WERI-Rb-1 (cell line): ENCODE measurements around the gene PSME3.
"Not testable (repeated sequence)": the region's sequence is repeated elsewhere in the genome, so short reads cannot be mapped to it uniquely, and the experiment has no call there.

Experiments used
- DNase-seq: peaks from one replicate; pipeline ENCODE4 v3.0.0-alpha.2; 2020
- H3K27ac ChIP-seq: fragments of 250-450 bp; sonication (Bioruptor Pico); 2 replicates; pipeline ENCODE4 v1.5.1; 2020; ENCODE audit warnings: mild to moderate bottlenecking, moderate library complexity
- H3K27me3 ChIP-seq: fragments of 250-450 bp; sonication (Bioruptor Pico); 2 replicates; pipeline ENCODE4 v1.5.1; 2021; ENCODE audit warnings: mild to moderate bottlenecking, low read depth, moderate library complexity; ENCODE audit not compliant: insufficient read depth, severe bottlenecking
- H3K36me3 ChIP-seq: fragments of 250-450 bp; sonication (Bioruptor Pico); 2 replicates; pipeline ENCODE4 v1.5.1; 2020; ENCODE audit warnings: mild to moderate bottlenecking, moderate library complexity
- H3K4me3 ChIP-seq: 2 replicates; pipeline ENCODE4 v1.5.1; 2011; ENCODE audit warnings: low read depth, mild to moderate bottlenecking, control low read depth, low read length
- H3K9me3 ChIP-seq: fragments of 250-450 bp; sonication (Bioruptor Pico); 2 replicates; pipeline ENCODE4 v1.5.1; 2021; ENCODE audit warnings: mild to moderate bottlenecking, moderate library complexity; ENCODE audit not compliant: severe bottlenecking
- CTCF ChIP-seq: IDR thresholded peaks from 2 replicates; pipeline ENCODE4 v1.5.1; 2011; ENCODE audit warnings: low read depth, mild to moderate bottlenecking, control low read depth, inconsistent platforms, low read length

Gene PSME3

DNA sequence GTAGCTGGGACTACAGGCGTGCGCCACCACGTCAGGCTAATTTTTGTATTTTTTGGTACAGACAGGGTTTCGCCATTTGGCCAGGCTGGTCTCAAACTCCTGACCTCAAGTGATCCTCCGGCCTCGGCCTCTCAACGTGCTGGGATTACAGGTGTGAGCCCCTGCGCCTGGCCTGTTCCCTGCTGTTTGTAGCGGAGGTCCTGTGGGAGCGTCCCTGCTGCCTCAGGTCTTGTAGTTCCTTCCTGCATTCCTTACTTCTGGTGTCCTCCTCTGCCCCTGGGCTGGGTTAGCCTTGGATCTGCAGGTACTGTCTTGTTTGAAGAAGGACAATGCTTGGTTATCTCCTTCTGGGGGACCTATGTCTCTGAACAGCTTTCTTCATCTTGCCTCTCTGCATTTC lies 43.8 kb downstream of the PSME3 start:
- no peaks in the 10 kb centered on the region for H3K36me3 ChIP-seq
- H3K4me3 ChIP-seq = no peak overlapping the region
- TF ChIP-seq CTCF = no peak
- DNase-seq = no peak
- no peaks in the 10 kb centered on the region for H3K27me3 ChIP-seq
- H3K27ac ChIP-seq = no peak overlapping the region
- peaks cover 3% of the 10 kb centered on the region for H3K9me3 ChIP-seq

DNA sequence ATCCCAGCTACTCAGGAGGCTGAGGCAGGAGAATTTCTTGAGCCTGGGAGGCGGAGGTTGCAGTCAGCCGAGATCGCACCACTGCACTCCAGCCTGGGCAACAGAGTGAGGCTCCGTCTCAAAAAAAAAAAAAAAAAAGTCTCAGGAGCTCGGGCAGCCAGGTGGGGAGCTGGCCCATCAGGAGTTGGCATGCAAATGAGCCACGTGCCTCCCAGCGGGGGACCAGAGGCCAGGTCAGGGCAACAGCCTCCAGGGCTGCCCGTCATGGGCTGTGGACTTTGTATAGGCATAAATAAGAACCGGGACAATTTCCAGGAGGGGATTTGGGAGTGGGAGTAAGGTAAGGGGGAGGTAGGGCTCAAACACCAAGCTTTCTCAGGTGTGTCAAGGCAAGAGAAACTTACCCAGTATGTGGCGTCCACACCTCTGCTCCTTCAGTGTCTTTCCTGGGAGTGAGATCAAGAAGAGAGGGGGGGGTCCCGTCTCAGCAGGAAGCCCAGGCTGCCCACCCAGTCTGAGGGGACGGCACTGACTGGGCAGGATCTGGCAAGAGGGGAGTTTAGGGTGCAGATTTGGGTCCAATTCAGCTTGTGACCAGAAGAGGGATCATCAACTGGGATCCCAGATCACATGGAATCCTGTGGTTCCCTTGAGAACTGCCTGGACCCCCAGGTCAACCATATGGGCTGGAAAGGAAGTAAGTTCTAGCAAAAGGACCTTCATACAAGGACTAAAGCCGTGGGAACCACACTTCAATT lies 45.1 kb downstream of the PSME3 start:
- Histone ChIP-seq H3K27ac (no peak overlapping the region), H3K9me3 (peaks cover 3% of the 10 kb centered on the region), H3K36me3 (no peaks in the 10 kb centered on the region), H3K27me3 (no peaks in the 10 kb centered on the region), H3K4me3 (no peak overlapping the region)
- no peak for DNase-seq
- TF ChIP-seq CTCF = peak; percentile 20; the same call in 1 of the 2 replicates

GRCh38 chr17:42878924-42879595 lies 45.9 kb downstream of the PSME3 start:
- H3K9me3 ChIP-seq = peaks cover 3% of the 10 kb centered on the region
- no peaks in the 10 kb centered on the region for H3K36me3 ChIP-seq
- H3K27me3 ChIP-seq = no peaks in the 10 kb centered on the region
- no peak overlapping the region for H3K27ac ChIP-seq
- no peak overlapping the region for H3K4me3 ChIP-seq
- no peak for TF ChIP-seq CTCF
- DNase-seq = no peak

DNA sequence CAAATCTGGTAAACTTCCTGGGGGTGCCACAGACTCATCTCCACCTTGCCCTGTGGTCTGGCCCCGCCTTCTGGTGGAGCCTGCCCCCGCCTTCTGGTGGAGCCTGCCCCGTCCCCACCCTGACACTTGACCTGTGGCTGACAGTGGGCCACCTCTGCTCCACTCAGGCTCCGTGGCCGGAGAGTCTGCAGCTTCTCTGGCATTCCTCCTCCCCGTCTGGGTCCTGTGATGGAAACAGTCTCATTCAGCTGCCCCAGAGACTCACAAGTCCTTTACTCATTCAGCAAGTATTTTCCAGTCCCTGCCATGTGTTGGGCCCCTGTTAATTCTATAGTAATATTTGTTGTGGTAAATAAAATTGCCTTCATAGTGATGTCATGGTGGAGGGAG lies 46.4 kb downstream of the PSME3 start:
- no peaks in the 10 kb centered on the region for H3K36me3 ChIP-seq
- TF ChIP-seq CTCF = no peak
- peaks cover 3% of the 10 kb centered on the region for H3K9me3 ChIP-seq
- H3K27ac ChIP-seq = no peak overlapping the region
- H3K4me3 ChIP-seq = no peak overlapping the region
- DNase-seq = no peak
- no peaks in the 10 kb centered on the region for H3K27me3 ChIP-seq

DNA sequence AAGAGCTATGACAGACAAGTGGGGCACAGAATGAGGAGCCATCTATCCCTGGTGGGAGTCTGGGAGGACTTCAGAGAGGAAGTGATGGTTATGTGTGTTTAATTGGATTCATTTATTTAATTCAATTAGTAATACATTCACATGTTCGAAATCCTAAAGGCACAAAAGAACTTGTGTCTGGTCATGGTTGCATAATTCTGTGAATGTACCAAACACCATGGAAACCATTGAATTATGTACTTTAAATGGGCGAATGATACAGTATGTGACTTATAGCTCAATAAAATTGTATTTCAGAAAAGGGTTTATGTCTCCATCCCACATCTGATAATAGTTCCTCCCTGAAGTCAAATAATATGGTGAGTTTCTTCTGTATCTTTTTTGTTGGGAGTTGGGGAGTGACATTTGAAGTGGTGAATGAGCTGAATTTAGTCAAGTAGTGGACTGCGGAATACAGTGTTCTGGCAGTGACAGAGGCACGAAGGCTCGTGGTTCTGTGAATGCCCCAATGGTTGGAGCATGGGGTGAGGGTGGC lies 47.6 kb downstream of the PSME3 start:
- DNase-seq = no peak
- no peak for TF ChIP-seq CTCF
- no peak overlapping the region for H3K4me3 ChIP-seq
- no peak overlapping the region for H3K27ac ChIP-seq
- H3K9me3 ChIP-seq = peaks cover 3% of the 10 kb centered on the region
- no peaks in the 10 kb centered on the region for H3K36me3 ChIP-seq
- no peaks in the 10 kb centered on the region for H3K27me3 ChIP-seq

DNA sequence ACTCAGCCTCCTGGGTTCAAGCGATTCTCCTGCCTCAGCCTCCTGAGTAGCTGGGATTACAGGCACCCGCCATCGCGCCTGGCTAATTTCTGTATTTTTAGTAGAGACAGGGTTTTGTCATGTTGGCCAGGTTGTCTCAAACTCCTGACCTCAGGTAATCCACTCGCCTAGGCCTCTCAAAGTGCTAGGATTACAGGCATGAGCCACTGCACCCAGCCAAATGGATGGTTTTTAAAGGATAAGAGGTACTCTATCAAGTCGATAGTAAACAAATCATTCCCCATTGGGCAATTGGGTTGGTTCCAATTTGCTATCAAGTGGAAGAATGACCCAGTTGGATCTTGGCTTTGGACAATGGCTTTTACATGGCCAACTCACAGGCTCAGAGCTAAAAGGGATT lies 48.5 kb downstream of the PSME3 start:
- not testable (repeated sequence) for H3K4me3 ChIP-seq, H3K36me3 ChIP-seq, H3K27me3 ChIP-seq, H3K9me3 ChIP-seq, H3K27ac ChIP-seq
- DNase-seq = peak; percentile 32
